Measurements from ENCODE around the gene BRI3BP.

GRCh38 chr12:124961055-124961454 is 32.4 kb upstream of the BRI3BP start:
- no peak for TF ChIP-seq CTCF (IDR thresholded peaks at IDR 0.05)
- TF ChIP-seq POLR2A (IDR thresholded peaks at IDR 0.05) = no peak
- TF ChIP-seq POLR2AphosphoS5 (IDR thresholded peaks at IDR 0.05; ENCODE audit: insufficient read depth in 1 of 2, low read depth in 1 of 2) = no peak
